GM08714 (cell line): ENCODE measurements around the gene TXNRD2.

Experiments used
- H3K4me3 ChIP-seq: fragments of 200-500 bp; sonication (Bioruptor generic); 2 replicates; pipeline ENCODE4 v1.5.1; 2014; ENCODE audit warnings: mild to moderate bottlenecking, low read length, inconsistent platforms
- ZNF274 ChIP-seq: IDR thresholded peaks from 2 replicates; pipeline ENCODE4 v1.6.1; 2012; ENCODE audit warnings: mild to moderate bottlenecking, low read depth, low read length

The TXNRD2 gene

GRCh38 chr22:19853058-19853878 lies 88.3 kb downstream of the TXNRD2 start:
- TF ChIP-seq ZNF274, result no peak
- peak overlapping the region; percentile 88 for H3K4me3 ChIP-seq

- no peak for TF ChIP-seq ZNF274
- no peak overlapping the region for H3K4me3 ChIP-seq
Observed at GRCh38 chr22:19852177-19852781, 89.3 kb downstream of the TXNRD2 start.

- no peak for TF ChIP-seq ZNF274
Observed at GRCh38 chr22:19851291-19852176, 90.1 kb downstream of the TXNRD2 start.

GRCh38 chr22:19850763-19851109 lies 90.9 kb downstream of the TXNRD2 start:
- H3K4me3 ChIP-seq, result no peak overlapping the region
- no peak for TF ChIP-seq ZNF274

More at GRCh38 chr22:19851291-19852176, 90.1 kb downstream of the TXNRD2 start:
- no peak overlapping the region for H3K4me3 ChIP-seq

- no peak overlapping the region for H3K4me3 ChIP-seq
- no peak for TF ChIP-seq ZNF274
Observed at GRCh38 chr22:19849835-19850762, 91.5 kb downstream of the TXNRD2 start.

GRCh38 chr22:19848298-19849224 lies 93.1 kb downstream of the TXNRD2 start:
- H3K4me3 ChIP-seq, result no peak overlapping the region
- no peak for TF ChIP-seq ZNF274

- H3K4me3 ChIP-seq, result no peak overlapping the region
- no peak for TF ChIP-seq ZNF274
Observed at GRCh38 chr22:19847345-19847632, 94.3 kb downstream of the TXNRD2 start.

GRCh38 chr22:19846620-19847344 lies 94.8 kb downstream of the TXNRD2 start:
- H3K4me3 ChIP-seq, result no peak overlapping the region
- no peak for TF ChIP-seq ZNF274

- no peak overlapping the region for H3K4me3 ChIP-seq
- no peak for TF ChIP-seq ZNF274
Observed at GRCh38 chr22:19845054-19845722, 96.4 kb downstream of the TXNRD2 start.

GRCh38 chr22:19844377-19845053 lies 97.1 kb downstream of the TXNRD2 start:
- H3K4me3 ChIP-seq, result no peak overlapping the region
- TF ChIP-seq ZNF274, result no peak

GRCh38 chr22:19843857-19844376 lies 97.7 kb downstream of the TXNRD2 start:
- TF ChIP-seq ZNF274, result no peak
- no peak overlapping the region for H3K4me3 ChIP-seq
